Stimulated activated CD8-positive, alpha-beta memory T cell treated with anti-CD3 and anti-CD28 coated beads, Interleukin-4, amount 100 ng/mL, for 1 hour (primary cell): ENCODE measurements around the gene KLHL10.
"Not testable (repeated sequence)": the region's sequence is repeated elsewhere in the genome, so short reads cannot be mapped to it uniquely, and the experiment has no call there.

Experiments
- DNase-seq, 2 donors: peaks; one replicate each; pipeline ENCODE4 v3.0.0-alpha.2; 2020; ENCODE audit warnings: low read depth in 2 of 2, low spot score in 1 of 2

The KLHL10 gene

DNA sequence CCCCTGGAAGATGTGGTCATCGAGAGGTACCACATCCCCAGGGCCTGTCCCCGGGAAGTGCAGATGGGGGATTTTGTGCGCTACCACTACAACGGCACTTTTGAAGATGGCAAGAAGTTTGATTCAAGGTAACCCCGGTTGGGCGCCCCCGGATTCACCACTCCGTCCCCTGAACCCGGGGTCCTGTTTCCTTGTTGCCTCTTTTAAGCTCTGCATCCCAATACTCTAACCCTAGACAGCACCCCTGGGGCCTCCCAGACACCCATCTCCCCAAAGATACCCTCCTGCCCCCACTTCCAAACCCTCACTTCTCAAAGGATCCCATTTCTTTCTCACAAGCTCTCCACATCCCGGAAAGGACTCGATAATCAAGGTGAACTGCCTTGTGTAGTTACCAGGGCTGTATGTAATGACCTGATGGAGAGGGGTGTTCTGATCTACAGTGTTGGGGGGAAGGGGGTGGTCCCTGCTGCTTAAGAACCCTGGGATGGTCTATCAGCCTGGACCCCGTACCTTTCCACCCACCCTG is 24.4 kb upstream of the KLHL10 start:
- DNase-seq, result no peak

DNA sequence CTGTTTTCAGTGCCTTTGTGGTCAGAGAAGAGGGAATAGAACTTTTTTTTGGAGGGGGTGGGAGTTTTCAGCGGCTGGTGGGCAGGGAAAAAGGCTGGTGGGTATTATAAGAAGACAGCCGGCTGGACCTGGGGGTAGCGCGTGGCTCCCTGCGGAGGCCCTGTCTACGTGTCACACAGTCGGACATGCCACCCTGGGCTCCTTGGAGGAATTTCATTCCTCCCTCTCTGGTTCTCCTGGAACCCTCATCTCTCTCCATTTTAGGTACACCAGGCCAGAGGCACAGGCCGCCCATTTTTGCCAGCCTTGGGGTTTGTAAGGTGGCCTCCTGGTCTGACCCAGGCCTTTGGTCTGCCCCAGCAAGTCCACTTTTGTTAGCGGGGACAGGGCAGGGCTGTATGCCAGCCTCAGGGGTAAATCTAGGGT is 23.9 kb upstream of the KLHL10 start:
- no peak for DNase-seq

DNA sequence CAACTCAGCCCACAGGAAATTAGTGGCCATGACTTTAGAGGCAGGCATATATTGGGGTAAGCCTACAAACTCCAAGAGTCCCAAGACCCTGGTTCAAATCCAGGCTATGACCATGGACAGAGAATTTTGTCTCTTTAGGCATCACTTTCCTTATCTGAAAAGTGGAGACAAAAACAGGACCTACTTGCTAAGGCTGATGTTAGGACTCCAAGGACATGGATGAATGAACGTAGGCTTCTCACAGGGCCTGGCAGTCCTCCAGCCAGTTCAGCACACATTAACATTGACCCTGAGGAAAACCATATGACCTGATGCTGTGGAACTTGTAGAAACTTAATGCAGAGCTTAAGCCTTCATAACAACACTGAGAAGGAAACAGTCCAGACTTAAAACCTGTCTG is 23.4 kb upstream of the KLHL10 start:
- DNase-seq, result no peak

DNA sequence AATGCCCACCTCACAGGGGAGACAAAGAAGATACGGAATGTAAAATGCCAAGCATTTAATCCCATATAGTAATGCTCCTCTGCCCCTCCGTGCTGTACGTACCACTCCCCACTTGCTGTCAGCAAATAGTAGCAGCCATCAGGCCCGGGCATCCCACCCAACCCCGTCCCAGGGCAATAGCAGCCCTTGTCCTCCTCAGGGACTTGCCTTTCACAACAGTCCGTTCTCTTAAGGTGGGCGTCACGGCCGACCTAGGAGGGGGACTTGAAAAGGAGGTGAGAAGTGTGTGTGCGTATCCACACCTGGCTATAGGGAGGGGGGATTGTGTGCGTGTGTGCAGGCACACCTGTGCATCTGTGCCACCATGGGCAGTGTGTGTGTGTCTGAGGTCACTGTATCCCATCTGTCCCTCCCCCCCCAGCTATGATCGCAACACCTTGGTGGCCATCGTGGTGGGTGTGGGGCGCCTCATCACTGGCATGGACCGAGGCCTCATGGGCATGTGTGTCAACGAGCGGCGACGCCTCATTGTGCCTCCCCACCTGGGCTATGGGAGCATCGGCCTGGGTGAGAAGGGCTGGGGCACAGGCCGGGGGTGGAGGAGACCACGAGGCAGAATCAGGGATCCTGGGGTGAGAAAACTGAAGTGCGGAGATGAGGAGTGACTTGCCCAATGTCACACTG is 20.8 kb upstream of the KLHL10 start:
- no peak for DNase-seq

DNA sequence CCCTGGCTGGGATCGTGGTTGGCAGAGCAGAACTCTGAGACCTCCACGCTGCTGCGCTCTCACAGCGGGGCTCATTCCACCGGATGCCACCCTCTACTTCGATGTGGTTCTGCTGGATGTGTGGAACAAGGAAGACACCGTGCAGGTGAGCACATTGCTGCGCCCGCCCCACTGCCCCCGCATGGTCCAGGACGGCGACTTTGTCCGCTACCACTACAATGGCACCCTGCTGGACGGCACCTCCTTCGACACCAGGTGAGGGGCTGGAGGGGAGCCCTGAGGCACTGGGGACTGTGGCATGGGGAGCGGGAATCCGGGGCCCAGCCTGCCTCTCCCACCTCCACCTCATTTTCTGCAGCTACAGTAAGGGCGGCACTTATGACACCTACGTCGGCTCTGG is 19.6 kb upstream of the KLHL10 start:
- no peak for DNase-seq

DNA sequence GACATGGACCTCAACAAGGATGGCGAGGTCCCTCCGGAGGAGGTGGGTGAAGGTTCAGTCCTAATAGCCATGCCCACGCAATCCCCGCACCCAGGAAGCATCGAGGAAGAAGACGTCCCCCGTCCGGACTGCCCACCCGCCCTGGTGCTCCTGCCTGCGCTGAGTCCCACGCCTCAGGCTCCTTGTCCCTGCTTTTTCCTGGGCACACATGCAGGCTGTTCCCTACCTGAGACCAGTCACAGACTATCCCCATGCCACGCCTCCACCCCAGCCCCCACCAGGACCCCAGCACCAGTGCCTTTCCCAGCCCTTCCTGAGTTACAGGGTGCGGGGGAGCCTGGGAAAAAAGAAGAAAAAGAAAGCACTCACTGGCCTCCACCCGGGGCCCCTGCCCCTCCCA is 15.8 kb upstream of the KLHL10 start:
- no peak for DNase-seq

DNA sequence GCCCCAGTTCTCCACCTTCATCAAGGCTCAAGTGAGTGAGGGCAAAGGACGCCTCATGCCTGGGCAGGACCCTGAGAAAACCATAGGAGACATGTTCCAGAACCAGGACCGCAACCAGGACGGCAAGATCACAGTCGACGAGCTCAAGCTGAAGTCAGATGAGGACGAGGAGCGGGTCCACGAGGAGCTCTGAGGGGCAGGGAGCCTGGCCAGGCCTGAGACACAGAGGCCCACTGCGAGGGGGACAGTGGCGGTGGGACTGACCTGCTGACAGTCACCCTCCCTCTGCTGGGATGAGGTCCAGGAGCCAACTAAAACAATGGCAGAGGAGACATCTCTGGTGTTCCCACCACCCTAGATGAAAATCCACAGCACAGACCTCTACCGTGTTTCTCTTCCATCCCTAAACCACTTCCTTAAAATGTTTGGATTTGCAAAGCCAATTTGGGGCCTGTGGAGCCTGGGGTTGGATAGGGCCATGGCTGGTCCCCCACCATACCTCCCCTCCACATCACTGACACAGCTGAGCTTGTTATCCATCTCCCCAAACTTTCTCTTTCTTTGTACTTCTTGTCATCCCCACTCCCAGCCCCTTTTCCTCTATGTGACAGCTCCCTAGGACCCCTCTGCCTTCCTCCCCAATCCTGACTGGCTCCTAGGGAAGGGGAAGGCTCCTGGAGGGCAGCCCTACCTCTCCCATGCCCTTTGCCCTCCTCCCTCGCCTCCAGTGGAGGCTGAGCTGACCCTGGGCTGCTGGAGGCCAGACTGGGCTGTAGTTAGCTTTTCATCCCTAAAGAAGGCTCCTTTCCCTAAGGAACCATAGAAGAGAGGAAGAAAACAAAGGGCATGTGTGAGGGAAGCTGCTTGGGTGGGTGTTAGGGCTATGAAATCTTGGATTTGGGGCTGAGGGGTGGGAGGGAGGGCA is 15.1 kb upstream of the KLHL10 start:
- no peak for DNase-seq

DNA sequence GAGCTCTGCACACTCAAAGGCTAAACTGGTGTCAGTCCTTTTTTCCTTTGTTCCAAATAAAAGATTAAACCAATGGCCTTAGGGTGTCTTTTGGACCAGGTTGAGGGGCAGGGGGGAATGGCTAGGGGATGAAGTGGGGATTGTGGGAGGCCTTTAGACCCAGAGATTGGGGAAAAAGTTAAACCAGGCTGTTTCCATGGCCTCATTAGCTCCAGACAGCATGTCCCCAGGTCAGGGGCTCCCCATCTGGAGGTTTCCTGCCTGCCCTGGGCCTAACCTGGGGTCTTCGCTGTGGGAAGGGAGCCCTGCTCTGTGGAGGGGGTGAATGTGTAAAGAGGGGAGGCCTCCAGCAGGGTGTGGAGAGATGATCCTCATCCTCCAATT is 14.5 kb upstream of the KLHL10 start:
- DNase-seq, result no peak

DNA sequence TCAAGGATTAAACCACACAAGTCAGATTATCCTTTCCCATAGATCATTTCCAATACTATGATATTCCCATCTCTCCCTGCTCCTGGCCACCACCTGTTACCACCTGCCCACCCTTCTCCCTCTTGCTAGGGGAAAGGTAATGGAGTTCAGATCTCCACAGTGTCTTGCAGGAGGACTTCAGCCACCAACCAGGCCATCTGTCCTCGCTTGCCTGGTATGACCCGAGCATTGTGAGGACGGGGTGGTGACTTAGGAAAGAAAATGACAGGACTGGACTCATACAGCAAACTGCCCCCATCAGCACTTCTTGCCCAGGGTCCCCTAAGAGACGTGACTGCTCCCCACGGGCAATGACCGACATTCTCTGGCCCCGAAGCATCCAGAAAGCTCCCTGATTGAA is 14.0 kb upstream of the KLHL10 start:
- DNase-seq, result no peak

DNA sequence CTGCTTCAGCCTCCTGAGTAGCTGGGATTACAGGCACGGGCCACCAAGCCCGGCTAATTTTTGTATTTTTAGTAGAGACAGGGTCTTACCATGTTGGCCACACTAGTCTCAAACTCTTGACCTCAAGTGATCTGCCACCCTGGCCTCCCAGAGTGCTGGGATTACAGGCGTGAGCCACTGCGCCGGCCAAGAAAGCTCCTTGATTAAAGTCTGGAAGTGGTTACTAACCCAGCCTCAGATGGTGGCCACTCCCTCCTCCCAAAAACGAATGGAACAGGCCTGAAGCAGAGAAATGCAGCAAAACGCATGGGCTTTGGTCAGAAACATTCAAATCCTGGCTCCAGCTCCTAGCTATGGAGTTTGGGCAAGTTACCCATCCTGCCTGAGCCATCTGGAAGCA is 13.5 kb upstream of the KLHL10 start:
- no peak for DNase-seq

DNA sequence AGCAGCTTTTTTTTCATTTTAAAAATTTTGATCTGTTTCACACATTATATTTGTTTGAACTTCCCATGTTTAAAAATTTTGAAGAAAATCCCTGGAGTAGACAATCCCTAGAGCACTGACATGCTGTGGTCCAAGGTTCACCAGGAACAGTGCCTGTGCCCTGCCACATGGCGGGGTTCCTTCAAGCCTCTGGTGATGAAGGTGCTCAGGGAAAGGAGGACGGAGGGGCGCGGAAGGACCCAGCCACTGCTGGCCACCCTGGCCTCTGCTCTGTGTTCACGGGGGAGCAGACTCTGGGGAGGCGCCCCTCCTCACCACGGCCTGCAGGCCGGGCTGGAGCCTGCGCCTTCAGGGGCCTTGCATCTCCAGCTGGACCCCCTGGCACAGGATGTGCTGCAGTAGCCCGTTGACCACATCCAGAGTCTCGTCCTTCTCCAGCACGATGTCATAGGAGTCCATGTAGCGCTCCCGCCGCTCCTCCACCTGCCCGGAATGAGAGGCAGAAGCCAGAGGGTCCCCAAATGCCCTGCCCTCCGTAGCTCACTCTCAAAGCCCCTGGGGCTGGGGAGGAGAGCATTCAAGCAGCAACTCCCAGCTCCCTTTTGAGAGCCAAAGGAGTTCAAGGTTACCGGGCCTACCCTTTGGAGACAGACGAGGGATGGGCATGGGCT is 12.3 kb upstream of the KLHL10 start:
- no peak for DNase-seq

DNA sequence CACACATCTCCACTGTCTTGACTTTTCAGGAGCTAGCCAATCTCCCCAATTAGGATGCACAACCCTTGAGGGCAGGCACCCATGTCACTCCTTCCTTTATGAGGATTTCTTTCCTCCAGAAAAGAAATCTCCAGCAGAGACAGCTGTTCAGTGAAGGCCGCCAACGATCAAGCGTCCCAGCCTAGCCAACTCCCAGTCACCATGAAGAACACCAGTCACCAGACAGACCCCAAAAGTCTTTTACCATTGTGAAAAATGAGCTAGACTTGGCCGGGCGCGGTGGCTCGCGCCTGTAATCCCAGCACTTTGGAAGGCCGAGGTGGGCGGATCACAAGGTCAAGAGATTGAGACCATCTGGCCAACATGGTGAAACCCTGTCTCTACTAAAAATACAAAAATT is 7.7 kb upstream of the KLHL10 start:
- DNase-seq, result not testable (repeated sequence)

DNA sequence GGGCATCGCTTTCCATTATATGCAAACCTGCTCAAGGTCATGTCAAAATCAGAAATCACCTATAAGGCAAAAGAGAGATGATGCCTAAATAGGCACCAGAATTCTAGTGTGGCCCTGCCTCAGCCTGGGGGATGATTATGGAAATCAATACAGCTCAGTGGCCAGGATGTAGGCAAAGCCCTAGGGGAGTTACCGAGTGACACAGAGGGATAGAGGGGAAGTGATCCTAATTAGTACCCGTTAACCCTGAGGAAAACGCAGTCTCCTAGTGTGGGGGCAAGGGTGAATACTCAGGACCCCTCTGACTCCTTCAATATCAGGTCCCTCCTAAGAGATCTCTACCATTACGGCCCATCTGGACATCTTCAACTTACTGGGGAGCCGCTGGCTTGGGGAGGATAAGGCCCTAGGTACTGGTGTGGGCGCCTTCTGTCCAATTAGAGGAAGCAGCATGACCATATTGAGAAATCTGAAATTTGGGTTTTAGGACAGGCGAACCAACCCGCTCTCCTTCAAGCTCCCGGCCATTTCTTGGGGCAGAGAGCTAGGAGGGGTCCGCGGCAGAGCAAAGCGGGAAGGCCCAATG is 2.3 kb upstream of the KLHL10 start:
- DNase-seq, result no peak

DNA sequence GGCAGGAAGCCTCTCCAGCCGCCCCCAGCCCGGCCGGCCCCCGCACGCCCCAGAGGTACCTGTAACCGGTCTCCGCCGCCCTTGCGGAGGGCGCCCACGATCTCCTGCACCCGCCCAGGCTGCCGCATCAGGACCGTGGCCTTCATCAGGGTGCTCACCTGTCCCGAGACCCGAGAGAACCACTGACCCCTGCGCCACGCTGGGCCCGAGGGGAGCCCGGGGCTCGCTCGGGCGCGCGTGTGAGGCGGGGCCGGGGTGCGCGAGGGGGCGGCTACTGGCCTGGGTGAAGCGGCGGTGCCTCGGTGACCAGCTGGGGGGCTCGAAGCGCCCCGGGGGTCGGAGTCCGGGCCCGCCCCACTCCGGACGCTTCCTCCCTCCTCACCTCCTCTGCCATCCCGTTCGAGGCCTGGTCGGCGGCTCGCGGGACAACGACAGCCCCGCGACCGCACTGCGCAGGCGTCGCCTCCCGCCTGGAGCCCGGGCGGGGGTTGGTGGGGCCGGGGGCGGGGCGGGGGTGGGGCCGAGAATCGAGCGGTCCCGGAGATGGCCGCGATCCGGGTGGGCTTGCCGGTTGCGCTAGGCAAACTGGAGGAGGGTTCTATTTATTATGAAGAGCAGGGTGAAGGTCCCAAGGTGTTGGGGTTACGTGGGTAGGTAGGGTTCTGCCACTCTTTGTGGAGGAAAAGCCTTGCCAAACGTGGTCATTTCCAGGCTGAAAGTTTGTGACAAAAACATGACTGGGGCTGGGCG is 1.6 kb upstream of the KLHL10 start, which contains the start of gene NT5C3B:
NT5C3B (minus strand) TSS at position 433 of the 750 bp plus-strand sequence; CDS start at position 394, 39 bp downstream.
- DNase-seq, result peak; percentile 11 to 27

DNA sequence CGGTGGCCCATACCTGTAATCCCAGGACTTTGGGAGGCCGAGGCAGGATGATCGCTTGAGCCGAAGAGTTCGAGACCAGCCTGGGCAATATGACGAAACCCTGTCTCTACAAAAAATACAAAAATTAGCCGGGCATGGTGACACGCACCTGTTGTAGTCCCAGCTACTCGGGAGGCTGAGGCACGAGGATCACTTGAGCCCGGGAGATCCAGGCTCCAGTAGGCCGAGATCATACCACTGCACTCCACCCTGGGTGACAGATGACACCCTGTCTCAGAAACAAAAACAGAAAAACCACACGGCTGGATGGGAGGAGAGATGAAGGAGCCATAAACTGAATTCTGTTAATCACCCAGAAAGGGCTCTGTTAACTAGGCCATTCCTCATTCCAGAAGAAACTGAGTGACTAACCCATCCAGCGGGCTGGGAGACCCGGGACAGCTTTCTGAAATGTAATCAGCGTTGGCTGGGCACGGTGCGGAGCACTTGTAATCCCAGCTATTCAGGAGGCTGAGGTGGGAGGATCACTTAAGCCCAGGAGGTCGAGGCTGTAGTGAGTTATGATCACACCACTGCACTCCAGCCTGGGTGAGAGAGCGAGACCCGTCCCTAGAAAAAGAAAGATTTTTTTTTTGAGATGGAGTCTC is 952 bp upstream of the KLHL10 start:
- DNase-seq, result no peak

DNA sequence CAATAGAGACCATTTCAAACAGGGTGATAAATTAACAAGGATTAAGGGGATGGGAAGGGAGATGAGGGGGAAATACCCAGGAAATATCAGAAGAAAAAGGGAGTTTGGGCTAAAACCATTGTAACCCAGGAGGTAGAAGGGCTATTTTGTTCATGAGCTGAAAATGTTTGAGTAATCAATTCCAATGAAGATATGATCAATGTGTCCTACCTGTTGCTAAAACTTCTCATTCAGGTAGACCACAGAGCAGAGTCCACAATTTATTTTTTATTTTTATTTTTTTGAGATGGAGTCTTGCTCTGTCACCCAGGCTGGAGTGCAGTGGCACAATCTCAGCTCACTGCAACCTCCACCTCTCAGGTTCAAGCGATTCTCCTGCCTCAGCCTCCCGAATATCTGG is 1.8 kb downstream of the KLHL10 start:
- DNase-seq, result not testable (repeated sequence)

DNA sequence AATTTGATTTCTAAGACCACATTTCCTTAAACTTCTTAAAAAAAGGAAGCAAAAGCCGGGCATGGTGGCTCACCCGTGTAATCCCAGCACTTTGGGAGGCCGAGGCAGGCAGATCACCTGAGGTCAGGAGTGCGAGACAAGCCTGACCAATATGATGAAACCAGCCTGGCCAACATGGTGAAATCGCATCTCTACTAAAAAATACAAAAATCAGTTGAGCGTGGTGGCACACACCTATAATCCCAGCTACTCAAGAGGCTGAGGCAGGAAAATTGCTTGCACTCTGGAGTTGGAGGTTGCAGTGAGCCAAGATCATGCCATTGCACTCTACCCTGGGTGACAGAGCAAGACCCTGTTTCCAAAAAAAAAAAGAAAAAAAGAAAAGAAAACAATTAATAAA is 3.2 kb downstream of the KLHL10 start:
- DNase-seq, result not testable (repeated sequence)

DNA sequence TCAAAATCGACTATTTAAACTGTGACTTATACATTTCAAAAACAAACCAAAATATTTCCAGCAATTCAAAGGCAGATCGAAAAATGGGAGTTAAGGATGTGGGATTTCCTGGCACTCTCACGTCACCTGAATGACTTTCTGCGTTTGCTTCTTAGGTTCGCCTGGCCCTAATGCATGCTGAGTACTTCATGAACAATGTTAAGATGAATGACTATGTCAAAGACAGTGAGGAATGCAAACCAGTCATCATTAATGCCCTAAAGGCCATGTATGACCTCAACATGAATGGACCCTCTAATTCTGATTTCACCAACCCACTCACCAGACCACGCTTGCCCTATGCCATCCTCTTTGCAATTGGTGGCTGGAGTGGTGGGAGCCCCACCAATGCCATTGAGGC is 7.3 kb downstream of the KLHL10 start:
- DNase-seq, result no peak

DNA sequence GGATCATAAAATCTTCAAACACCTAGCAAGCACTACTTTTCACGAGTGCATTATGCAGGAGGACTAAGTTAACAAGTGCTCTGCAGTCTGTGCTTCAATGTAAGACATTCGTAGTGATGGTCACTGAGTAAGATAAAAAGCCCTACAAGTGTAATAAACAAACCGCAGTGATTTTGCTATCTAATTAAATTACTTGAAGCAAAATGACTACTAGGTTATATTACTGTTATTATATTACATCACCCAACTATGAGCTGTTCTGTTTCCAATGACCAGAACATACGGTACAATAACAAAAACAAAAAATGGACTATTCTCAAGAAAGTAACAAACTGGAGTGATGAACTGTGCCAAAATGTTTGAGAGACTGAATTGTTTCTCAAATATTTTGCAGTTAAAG is 11.2 kb downstream of the KLHL10 start:
- DNase-seq, result no peak
